ENCODE data around the gene BYSL. TPM values are rescaled to one million over a fixed set of nuclear protein-coding genes. Genes with fewer than 3 reads are reported as not detected.

BYSL gene
- total RNA-seq, 4 donors from 2014 or later, result 6.8 to 15.7 (median 10.4) TPM

DNA sequence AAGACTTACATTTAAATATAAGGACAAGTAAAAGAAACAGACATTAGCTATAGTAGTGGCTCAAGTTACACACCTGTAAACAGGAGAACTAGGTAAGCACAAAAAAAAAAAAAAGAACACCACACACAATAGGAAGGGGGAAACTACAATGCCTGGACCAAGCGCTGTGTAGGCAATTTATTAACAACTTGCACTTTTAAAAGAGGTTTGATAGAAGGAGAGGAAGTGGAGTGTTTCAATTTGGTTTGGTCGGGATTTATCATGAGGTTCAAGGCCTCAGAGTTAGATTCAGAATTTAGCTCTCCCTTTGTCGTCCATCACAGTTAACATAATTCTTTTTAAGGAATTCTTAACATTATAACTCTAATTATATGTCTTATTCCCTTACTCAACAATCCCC is 25.0 kb upstream of the BYSL start:
- Histone ChIP-seq H3K27ac (peak overlapping the region; percentile 87), H3K9me3 (no peaks in the 10 kb centered on the region), H3K4me3 (peak overlapping the region; percentile 90), H3K36me3 (peaks cover 4% of the 10 kb centered on the region), H3K27me3 (no peaks in the 10 kb centered on the region), H3K4me1 (peaks cover 24% of the 10 kb centered on the region)
- 69% methylated on average over 3 of the region's 3 CpGs for WGBS
- no peak for DNase-seq (ENCODE audit: low spot score in 2 of 2)
- TF ChIP-seq POLR2A (IDR thresholded peaks at IDR 0.05), result no peak
- TF ChIP-seq, protein P1, sequence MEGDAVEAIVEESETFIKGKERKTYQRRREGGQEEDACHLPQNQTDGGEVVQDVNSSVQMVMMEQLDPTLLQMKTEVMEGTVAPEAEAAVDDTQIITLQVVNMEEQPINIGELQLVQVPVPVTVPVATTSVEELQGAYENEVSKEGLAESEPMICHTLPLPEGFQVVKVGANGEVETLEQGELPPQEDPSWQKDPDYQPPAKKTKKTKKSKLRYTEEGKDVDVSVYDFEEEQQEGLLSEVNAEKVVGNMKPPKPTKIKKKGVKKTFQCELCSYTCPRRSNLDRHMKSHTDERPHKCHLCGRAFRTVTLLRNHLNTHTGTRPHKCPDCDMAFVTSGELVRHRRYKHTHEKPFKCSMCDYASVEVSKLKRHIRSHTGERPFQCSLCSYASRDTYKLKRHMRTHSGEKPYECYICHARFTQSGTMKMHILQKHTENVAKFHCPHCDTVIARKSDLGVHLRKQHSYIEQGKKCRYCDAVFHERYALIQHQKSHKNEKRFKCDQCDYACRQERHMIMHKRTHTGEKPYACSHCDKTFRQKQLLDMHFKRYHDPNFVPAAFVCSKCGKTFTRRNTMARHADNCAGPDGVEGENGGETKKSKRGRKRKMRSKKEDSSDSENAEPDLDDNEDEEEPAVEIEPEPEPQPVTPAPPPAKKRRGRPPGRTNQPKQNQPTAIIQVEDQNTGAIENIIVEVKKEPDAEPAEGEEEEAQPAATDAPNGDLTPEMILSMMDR (IDR thresholded peaks at IDR 0.05), result no peak
- no peak for TF ChIP-seq EP300 (IDR thresholded peaks at IDR 0.05)
- no peak for TF ChIP-seq POLR2AphosphoS5 (IDR thresholded peaks at IDR 0.05)

DNA sequence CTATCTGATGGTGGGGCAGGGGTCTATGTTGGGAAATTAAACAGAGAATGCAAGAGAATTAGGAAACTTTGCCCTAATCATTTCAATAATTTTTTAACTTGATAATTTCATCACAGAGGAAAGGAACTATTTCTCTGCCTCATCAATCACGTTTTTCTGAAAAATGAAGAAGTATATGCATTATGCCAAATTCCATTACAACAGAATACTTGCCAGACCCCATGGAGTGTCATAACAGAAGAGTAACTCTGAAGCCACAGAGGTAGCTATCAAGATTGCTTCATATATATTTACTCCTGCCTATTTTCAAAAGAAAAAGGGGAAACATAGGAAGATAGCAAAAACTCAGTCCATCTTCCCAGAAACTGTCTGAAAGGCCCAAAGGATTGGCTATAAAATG is 20.4 kb upstream of the BYSL start:
- Histone ChIP-seq H3K4me3 (no peak overlapping the region), H3K27ac (no peak overlapping the region), H3K27me3 (no peaks in the 10 kb centered on the region), H3K9me3 (no peaks in the 10 kb centered on the region), H3K4me1 (peaks cover 9% of the 10 kb centered on the region), H3K36me3 (peaks cover 33% of the 10 kb centered on the region)
- 80% methylated on average over 1 of the region's 1 CpG for WGBS
- TF ChIP-seq EP300 (IDR thresholded peaks at IDR 0.05) (no peak), POLR2AphosphoS5 (IDR thresholded peaks at IDR 0.05) (no peak), POLR2A (IDR thresholded peaks at IDR 0.05) (no peak)
- TF ChIP-seq, protein P1 (IDR thresholded peaks at IDR 0.05), result no peak
- DNase-seq (ENCODE audit: low spot score in 2 of 2), result no peak

DNA sequence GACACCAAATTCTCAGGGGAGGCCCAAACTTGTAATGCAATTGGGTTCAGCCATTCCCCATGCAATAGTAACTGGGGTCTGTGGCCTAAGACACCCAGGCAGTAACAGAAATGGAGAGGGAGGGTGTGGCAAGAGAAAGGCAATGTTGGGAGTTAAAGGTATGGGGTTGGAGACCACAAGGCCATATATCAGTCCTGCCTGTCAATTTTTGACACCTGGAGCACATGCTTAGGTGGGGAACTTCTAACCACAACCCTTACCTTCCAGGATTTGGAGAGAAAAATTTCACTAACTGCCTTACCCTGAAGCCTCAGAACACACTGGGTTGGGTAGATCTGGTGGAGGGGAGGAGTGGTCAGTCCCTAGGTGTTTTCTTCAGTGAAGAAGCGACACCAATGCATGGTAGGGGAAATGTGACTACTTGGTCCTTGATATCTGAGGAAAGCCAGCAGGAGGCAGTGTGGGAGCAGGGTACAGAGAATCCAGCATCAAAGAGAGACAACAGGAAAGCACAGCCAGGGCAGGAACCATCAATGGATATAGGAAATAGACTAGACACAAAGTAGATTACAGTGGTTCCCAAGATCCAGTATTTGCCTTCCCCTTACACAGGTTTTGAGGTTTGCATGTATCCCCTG is 19.3 kb upstream of the BYSL start:
- Histone ChIP-seq H3K36me3 (peaks cover 44% of the 10 kb centered on the region), H3K9me3 (no peaks in the 10 kb centered on the region), H3K4me1 (no peaks in the 10 kb centered on the region), H3K4me3 (no peak overlapping the region), H3K27ac (no peak overlapping the region), H3K27me3 (no peaks in the 10 kb centered on the region)
- TF ChIP-seq POLR2A (IDR thresholded peaks at IDR 0.05), result no peak
- TF ChIP-seq POLR2AphosphoS5 (IDR thresholded peaks at IDR 0.05), result no peak
- TF ChIP-seq EP300 (IDR thresholded peaks at IDR 0.05), result no peak
- TF ChIP-seq, protein P1 (IDR thresholded peaks at IDR 0.05), result no peak
- 94% methylated on average over 1 of the region's 1 CpG for WGBS
- DNase-seq (ENCODE audit: low spot score in 2 of 2), result no peak

DNA sequence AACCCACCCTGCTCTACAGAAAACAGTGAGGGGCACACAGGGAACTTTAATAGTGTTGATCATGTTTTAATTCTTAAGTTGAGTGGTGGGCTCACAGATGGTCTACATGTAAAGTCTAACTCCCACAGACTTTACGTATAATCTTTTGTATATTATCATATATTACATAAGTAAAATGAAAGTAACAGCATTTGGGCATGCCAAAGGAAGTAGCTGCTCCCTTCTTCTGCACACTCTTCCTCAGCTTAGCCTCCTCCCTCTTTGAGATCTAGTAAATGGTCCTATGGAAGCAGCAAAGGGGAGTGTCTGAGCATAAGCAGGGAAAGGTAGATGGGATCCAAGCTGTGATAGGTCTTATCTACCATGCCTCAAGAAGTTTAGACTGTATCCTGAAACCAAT is 11.6 kb upstream of the BYSL start:
- no peaks in the 10 kb centered on the region for H3K9me3 ChIP-seq
- WGBS, result 100% methylated on average over 1 of the region's 1 CpG
- H3K27ac ChIP-seq, result no peak overlapping the region
- no peak for DNase-seq (ENCODE audit: low spot score in 2 of 2)
- H3K4me3 ChIP-seq, result no peak overlapping the region
- no peak for TF ChIP-seq POLR2AphosphoS5 (IDR thresholded peaks at IDR 0.05)
- TF ChIP-seq POLR2A (IDR thresholded peaks at IDR 0.05), result no peak
- TF ChIP-seq, protein P1 (IDR thresholded peaks at IDR 0.05), result no peak
- no peak for TF ChIP-seq EP300 (IDR thresholded peaks at IDR 0.05)
- no peaks in the 10 kb centered on the region for H3K27me3 ChIP-seq
- no peaks in the 10 kb centered on the region for H3K4me1 ChIP-seq
- peaks cover 70% of the 10 kb centered on the region for H3K36me3 ChIP-seq

DNA sequence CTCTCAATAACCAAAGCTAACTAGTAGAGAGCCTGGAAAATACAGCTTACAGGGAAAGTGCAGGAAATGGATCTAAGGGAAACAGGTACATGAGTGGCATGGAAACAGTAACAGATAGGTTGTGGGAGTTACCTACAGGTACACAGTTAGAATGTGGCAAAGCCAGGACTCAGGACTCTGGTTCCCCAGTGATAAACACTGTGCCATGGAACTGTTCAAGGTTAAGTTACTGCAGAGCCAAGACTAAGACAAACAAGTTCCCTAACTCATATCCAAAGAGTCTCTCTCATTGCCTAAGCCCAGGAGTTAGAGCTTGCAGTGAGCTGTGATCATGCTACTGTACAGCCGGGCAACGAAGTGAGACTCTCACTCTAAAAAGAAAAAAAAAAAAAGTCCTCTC is 7.0 kb upstream of the BYSL start:
- Histone ChIP-seq H3K36me3 (peaks cover 43% of the 10 kb centered on the region), H3K27ac (no peak overlapping the region), H3K4me3 (no peak overlapping the region), H3K9me3 (no peaks in the 10 kb centered on the region), H3K4me1 (peaks cover 13% of the 10 kb centered on the region), H3K27me3 (no peaks in the 10 kb centered on the region)
- no peak for DNase-seq (ENCODE audit: low spot score in 2 of 2)
- TF ChIP-seq, protein P1 (IDR thresholded peaks at IDR 0.05), result no peak
- TF ChIP-seq POLR2AphosphoS5 (IDR thresholded peaks at IDR 0.05), result no peak
- TF ChIP-seq POLR2A (IDR thresholded peaks at IDR 0.05), result no peak
- no peak for TF ChIP-seq EP300 (IDR thresholded peaks at IDR 0.05)
- WGBS, result 93% methylated on average over 2 of the region's 2 CpGs
